Activated T-cell treated with anti-CD3 and anti-CD28 coated beads, Interleukin-2, amount 50 U/mL, for 48 hours (primary cell): ENCODE measurements around the gene EGLN3.
A peak's percentile ranks its signal among the peaks of the same experiment; 100 is the strongest.
"Not testable (repeated sequence)": the region's sequence is repeated elsewhere in the genome, so short reads cannot be mapped to it uniquely, and the experiment has no call there.

Source experiments
- DNase-seq, 2 experiments: peaks; one replicate each; pipeline ENCODE4 v3.0.0-alpha.2; 2020

Gene EGLN3

GRCh38 chr14:33950320-33951182 is at the start of gene EGLN3:
EGLN3 (minus strand) TSS chr14:33951074; CDS start chr14:33950752, 322 bp downstream.
- DNase-seq, result peak; percentile 73 to 82

DNA sequence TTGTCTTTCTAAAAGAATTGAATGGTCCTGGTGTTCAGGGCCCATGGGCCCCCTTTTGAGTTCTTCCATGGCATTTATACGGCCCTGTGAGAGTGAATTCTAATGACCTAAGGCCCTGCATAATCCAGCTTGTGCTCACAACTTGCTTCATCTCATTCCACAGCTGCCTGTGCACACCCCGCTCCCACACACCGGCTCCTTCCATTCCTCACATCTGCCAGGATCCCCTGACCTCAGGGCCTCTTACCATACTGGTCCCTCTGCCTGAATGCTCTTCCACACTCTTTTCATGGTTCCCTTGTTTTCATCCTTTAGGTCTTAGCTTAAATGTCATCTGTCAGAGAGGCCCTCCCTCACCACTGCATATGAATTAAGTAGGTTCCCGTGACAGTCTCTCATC is 49.5 kb upstream of the EGLN3 start:
- DNase-seq, result no peak

DNA sequence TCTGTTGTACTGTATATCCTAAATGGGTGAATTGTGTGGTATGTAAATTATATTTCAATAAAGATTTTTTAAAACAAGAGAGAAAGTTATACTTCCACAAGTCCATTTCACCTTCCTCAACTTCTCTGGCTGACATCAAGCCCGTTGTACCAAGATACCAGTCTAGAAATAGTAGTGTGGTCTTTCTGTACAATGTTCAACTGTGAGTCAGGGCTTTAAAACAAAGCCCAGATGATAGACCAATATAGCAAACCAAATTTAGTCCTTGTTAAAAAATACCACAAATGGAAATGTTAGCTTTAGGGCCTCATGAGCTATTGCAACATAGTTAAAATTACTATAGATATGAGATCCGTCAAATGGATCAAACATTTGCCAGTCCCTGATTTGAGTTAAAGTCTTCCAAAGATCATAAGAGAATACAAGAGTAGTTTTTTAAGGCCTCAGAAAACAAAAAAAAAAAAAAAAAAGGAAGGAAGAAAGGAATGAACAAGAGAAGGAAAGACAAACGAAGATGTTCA is 49.0 kb upstream of the EGLN3 start:
- DNase-seq, result no peak

GRCh38 chr14:33997611-33998010 is 46.7 kb upstream of the EGLN3 start:
- DNase-seq, result no peak

DNA sequence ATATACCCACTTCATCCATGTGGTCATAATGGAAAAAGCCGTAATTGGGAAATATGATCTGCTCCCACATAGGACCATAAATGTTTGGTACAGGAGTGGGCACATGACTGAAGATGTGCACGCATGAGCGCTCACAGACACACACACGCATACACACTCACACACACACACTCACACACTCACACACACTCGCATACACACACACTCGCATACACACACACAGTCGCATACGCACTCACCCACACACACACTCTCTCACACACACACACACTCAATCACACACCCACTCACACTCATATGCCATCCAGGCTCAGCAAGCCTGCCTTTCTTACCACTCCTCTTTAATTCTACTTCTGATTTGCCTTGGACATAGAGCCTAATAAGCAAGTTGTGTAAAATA is 45.6 kb upstream of the EGLN3 start:
- no peak for DNase-seq

DNA sequence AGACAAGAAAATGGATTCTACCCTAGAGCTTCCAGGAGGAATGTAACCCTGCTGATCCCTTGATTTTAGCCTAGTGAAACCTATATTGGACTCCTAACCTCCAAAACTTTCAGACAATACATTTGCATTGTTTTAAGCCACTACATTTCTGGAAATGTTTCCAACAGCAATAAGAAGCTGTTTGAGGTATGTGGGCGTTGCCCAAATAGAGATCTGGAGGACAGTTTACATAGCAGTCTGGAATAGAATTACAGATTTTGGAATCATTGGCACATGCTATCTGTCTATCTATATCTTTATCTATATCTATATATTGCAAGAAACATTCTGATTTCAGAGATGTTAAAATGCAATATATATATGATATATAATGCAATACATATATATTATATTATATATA is 42.4 kb upstream of the EGLN3 start:
- DNase-seq, result no peak

DNA sequence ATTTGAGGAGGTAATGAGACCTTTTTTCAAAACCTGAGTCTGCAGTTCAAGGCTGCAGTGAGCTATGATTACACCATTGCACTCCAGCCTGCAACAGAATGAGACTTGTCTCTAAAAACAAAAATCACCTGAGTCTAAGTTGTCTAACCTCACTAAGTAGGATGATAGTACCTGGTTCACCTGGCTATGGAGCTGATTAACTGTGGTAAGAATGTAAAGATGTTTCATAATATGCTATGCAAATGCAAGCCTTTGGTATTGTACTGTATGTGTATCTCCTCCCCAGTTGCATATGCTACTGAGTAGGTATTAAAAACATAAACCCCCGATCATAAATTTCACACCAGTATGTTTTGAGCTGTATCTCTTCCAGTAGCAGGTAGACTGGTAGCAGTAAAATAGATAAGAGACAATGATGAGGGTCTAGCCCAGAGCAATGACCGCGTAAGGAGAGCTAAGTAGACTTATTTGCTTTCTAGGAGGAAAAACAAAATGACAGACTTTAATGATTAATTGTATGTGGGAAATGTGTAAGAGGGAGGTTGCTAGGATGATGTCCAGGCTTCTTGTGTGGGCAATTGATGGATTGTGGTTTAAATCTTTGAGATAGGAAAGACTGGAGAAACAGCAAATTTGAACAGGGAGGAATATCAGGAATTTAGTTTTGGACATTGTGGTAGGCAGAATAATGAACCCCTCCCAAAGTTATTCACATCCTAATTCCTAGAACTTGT is 41.6 kb upstream of the EGLN3 start:
- DNase-seq, result no peak

DNA sequence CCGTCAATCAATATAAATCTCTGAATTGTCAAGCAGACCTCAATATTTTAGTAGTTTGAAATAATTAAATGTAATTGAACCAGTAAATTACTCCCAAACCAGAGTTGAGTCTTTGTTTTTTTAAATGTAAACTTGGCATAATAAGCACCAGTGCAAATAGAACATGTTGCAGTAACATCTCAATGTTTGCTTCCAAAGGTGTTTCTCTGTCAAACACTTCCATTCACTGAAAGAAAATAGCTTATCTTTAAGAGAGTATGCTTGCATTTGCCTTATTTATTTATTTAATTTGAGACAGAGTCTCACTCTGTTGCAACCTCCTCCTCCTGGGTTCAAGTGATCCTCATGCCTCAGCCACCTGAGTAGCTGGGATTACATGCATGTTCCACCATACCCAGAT is 39.9 kb upstream of the EGLN3 start:
- DNase-seq, result no peak

GRCh38 chr14:33987565-33988080 is 36.7 kb upstream of the EGLN3 start:
- no peak for DNase-seq

DNA sequence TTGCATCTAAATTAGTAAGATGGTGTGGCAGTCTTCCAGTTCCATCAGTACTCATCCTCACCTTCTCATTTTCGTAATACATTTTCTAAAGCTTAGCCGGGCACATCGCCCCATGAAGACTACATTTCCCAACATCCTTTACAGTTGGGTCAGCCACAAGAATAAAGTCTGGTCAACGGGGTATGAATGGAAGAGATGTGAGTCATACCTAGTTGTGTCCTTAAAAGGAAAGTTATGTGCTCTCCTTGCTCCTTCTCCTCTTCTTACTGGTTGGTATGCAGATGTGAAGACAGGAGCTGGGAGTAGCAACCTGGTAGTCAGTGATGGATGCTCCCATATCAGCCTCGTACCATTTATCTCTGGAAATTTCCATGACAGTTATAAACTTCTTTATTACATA is 35.9 kb upstream of the EGLN3 start:
- no peak for DNase-seq

DNA sequence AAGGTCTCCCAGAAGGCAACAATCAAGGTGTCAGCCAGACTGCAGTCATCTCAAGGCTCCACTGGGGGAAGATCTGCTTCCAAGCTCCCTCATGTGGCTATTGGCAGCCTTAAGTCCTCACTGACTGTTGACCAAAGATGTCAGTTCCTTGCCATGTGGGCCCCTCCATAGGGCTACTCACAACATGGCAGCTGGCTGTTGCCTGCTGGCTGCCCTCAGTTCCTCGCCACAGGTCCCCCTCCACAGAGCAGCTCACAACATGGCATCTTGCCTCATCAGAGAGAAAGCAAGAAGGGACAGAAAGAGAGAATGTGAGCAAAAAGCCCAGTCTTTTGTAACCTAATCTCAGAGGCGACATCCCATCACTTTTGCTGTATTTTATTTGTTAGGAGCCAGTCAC is 34.4 kb upstream of the EGLN3 start:
- no peak for DNase-seq

DNA sequence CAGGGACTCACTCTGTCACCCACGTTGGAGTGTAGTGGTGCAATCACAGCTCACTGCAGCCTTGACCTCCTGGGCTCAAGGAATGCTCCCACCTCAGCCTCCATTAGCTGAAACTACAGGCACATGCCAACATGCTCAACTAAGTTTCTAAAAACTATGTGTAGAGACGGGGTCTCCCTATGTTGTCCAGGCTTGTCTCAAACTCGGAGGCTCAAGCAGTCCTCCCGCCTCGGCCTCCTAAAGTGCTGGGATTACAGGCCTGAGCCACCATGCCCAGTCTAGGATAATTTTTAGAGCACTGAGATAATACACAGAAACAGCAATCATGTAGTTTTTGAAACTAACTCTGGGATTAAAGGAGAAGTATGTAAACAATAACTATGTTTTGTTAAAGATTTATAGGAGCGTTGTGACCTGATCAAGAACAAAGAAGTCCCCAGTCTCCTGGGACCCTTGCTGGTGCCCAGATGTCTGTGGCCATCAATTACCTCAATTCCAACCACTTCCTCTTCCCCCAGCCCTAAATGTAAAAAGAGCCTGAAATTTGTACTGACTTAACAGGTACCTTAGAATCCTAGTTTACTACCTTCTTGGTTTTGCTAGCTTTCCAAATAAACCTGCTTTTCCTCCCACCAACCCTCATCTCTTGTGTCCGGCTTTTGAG is 28.9 kb upstream of the EGLN3 start:
- no peak for DNase-seq

DNA sequence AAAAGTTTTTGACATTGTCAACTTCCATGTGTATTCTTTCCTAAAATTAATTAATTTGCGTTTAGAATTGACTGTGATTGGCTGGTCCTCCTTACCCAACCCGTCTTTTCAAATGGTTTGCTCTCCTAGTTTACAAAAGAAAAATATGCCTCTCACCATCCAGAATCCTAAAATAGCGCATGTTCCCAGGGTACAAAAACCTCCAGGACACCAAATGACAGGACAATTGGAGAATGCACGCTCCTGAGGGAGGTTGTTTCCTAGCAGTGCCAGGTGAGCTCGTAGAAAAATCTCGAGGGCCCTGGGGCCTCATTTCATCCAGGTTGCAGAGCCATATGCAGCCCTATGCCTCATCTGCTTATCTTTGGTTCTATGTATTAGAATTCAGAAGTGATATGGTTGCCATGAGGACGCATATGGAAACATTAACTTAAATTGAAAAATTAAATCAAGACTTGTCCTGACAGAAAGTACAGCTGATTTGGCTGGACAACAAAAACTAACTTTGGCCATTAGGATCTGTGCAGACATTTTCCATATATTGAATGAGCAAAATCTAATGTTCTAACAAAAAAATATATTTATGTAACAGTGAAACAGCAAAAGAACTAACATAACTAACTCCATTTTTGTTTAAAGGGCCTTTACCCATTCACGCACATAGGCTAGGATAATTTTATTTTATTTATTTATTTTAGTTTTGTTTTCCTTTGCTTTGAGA is 28.2 kb upstream of the EGLN3 start:
- no peak for DNase-seq

DNA sequence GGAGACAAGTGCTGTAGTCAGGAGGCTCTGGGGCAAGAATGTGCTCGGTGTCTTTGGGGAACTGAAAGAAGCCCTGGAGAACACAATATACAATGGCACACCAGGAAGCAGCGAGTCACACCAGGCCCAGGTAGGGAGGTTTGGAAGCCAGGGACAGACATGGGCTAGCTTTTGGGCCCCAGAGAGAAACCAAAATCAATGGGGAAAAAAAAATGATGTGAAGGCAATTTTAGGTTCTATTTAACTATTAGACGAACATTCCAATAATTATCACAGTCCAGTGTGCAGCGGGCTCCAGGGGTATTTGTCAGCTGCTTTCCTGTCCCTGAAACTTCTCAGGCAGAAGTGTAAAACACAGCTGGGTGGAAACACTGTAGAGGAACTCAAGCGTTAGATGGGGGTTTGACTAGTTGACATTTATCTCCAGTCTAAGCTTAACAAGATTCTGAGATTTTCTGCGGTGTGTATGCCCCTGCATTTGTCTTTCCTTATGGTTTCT is 21.8 kb upstream of the EGLN3 start:
- no peak for DNase-seq

- not testable (repeated sequence) for DNase-seq
Observed at GRCh38 chr14:33969846-33970245, 19.0 kb upstream of the EGLN3 start.

DNA sequence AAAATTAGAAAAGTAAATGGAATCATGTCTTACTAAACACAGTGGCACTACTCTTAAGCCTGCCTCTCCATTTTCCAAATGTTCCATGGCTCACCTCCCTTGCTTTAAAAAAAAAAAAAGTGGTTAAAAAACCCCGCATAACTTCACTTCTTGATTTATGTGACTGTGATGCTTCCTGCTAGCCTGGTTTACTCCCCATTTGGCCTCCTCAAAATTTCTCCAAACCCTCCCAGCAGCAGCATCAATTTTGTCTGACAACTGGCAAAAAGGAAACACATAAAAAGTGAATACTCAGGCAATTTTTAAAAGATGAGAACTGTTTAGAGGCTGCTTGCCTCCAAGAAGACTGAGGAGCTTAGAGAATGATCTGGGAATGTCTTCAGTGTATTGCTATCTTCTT is 17.8 kb upstream of the EGLN3 start:
- no peak for DNase-seq

DNA sequence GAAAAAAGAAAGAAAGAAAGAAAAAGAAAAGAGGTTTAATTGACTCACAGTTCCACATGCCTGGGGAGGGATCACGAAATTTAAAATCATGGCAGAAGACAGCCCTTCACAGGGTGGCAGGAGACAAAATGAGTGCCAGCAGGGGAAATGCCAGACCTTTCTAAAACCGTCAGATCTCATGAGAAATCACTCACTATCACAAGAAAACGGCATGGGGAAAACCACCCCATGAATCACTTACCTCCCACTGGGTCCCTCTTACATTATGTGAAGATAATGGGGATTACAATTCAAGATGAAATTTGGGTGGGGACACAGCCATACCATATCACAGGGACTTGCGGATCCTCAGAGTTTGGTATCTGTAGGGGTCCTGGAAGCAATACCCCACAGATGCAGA is 16.3 kb upstream of the EGLN3 start:
- DNase-seq, result no peak

DNA sequence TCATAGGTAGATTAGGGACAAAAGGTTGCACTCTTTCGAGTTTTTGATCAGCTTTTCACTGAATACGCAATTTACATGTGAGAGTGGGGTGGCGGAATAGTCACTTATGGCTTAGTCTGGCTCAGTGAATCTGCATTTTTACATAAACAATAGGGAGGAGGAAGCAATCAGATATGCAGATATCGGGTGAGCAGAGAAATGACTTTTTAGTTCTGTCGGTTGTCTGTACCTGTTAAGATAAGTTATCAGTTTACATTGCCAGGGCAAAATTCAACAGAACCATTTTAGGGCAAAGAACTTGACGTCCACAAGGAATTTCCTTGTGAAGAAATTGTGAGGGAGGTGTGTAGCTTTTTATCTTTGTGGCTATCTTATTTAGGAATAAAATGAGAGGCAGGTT is 15.4 kb upstream of the EGLN3 start:
- DNase-seq, result no peak

GRCh38 chr14:33964599-33965317 is 13.9 kb upstream of the EGLN3 start:
- no peak for DNase-seq

GRCh38 chr14:33963892-33964291 is 13.0 kb upstream of the EGLN3 start:
- DNase-seq, result no peak

- DNase-seq, result not testable (repeated sequence)
Observed at GRCh38 chr14:33962466-33962865, 11.6 kb upstream of the EGLN3 start.

GRCh38 chr14:33962016-33962415 is 11.1 kb upstream of the EGLN3 start:
- no peak for DNase-seq
